IMR-90 (cell line): ENCODE results near the gene MAN2A2. TPM values are rescaled to one million over a fixed set of nuclear protein-coding genes. Genes with fewer than 3 reads are reported as not detected.

Experiments
- CEBPB ChIP-seq: IDR thresholded peaks from 2 replicates; pipeline ENCODE4 v1.6.1; 2012; ENCODE audit warnings: low read depth, low read length, improper control_type of control experiment
- RCOR1 ChIP-seq: IDR thresholded peaks from 2 replicates; pipeline ENCODE4 v1.6.1; 2012; ENCODE audit warnings: mild to moderate bottlenecking, low read length, improper control_type of control experiment; ENCODE audit not compliant: insufficient replicate concordance
- SMC3 ChIP-seq: fragments of 150-350 bp; IDR thresholded peaks from 2 replicates; pipeline ENCODE4 v1.6.1; 2016; ENCODE audit warnings: low read depth, mild to moderate bottlenecking, antibody characterized with exemption, low read length, moderate library complexity
- polyA plus RNA-seq, 3 experiments: library from polyadenylated mRNA; depleted of rRNA; stranded (reverse); fragments of >200 nt; gene quantifications; 2 replicates each; pipeline ENCODE4 v1.2.3, GENCODE V29; 2012; ENCODE audit warnings: low replicate concordance in 1 of 3
- total RNA-seq: library from RNA; depleted of rRNA; stranded (reverse); fragments of >200 nt; gene quantifications from 2 replicates; pipeline ENCODE4 v1.2.3, GENCODE V29; 2012

The MAN2A2 gene
- total and polyA plus RNA-seq, 2 of the 4 experiments (the other 2 are of a cell fraction) = 3.4 to 52.5 TPM

DNA sequence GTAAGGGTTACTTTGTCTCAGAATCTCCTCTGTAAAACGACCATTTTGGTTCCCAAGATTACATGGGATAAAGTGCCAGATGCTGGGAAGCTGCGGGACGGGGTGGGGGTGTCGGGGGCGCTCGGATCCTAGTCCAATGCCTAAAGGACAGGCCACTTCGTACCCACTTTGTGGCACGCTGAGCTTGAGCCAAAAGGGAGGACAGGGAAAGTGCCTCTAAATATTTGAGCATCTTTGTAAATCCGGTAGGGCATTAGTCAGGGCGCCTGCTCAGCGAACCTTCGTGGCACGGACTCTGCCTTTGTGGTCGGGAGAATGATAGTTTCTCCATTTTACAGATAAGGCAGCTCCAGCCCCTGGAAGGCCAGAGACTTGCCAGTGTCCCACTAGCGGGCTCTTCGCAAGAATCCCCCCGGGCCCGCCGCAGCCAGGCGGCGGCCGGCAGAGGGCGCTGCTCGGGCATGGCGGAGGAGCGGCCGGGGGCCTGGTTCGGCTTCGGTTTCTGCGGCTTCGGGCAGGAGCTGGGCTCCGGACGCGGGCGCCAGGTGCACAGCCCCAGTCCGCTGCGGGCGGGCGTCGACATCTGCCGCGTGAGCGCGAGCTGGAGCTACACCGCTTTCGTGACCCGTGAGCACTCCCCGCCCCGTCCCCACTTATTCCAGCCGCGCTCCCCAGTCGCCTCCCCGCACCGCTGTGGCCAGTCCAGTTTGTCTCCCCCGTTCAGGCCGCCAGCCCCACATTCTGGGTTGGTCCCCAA lies 53.4 kb downstream of the MAN2A2 start (continued):
- no peak for TF ChIP-seq CEBPB
- TF ChIP-seq SMC3 = peak; percentile 79
- no peak for TF ChIP-seq RCOR1
